Endodermal cell (in vitro differentiated cells): ENCODE results near the gene LYST. TPM values are rescaled to one million over a fixed set of nuclear protein-coding genes. Genes with fewer than 3 reads are reported as not detected.

Experiments used
- DNase-seq: peaks from one replicate; pipeline ENCODE4 v3.0.0-alpha.2; 2017
- H3K27ac ChIP-seq: 2 replicates; pipeline ENCODE4 v1.5.1; 2013; ENCODE audit warnings: mild to moderate bottlenecking, low read depth, low read length, moderate library complexity
- H3K27me3 ChIP-seq: 2 replicates; pipeline ENCODE4 v1.6.1; 2013; ENCODE audit warnings: mild to moderate bottlenecking, low read length, moderate library complexity; ENCODE audit not compliant: insufficient read depth, control insufficient read depth, poor library complexity, severe bottlenecking
- H3K36me3 ChIP-seq: 2 replicates; pipeline ENCODE4 v1.7.0; 2013; ENCODE audit warnings: mild to moderate bottlenecking, low read length, moderate library complexity; ENCODE audit not compliant: control insufficient read depth, insufficient read depth
- H3K4me1 ChIP-seq: one replicate; pipeline ENCODE4 v1.7.0; 2013; ENCODE audit warnings: low read length; ENCODE audit not compliant: control insufficient read depth, insufficient read depth
- H3K4me3 ChIP-seq: 2 replicates; pipeline ENCODE4 v1.5.1; 2013; ENCODE audit warnings: mild to moderate bottlenecking, low read length, moderate library complexity
- H3K9ac ChIP-seq: 2 replicates; pipeline ENCODE4 v1.6.1; 2013; ENCODE audit warnings: mild to moderate bottlenecking, low read length, moderate library complexity; ENCODE audit not compliant: poor library complexity, severe bottlenecking; ENCODE audit errors: extremely low read depth
- H3K9me3 ChIP-seq: 2 replicates; pipeline ENCODE4 v1.6.1; 2013; ENCODE audit warnings: mild to moderate bottlenecking, low read length, moderate library complexity; ENCODE audit not compliant: control insufficient read depth
- H3K27ac Mint-ChIP-seq: 2 replicates; pipeline ENCODE4 v1.8.0; 2020; ENCODE audit warnings: mixed read lengths
- H3K27me3 Mint-ChIP-seq: 2 replicates; pipeline ENCODE4 v1.8.0; 2021; ENCODE audit warnings: mild to moderate bottlenecking, mixed read lengths; ENCODE audit not compliant: insufficient read depth
- H3K36me3 Mint-ChIP-seq: 2 replicates; pipeline ENCODE4 v1.8.0; 2020; ENCODE audit warnings: low read depth, mixed read lengths
- H3K4me1 Mint-ChIP-seq: 2 replicates; pipeline ENCODE4 v1.8.0; 2020; ENCODE audit warnings: mixed read lengths
- H3K4me3 Mint-ChIP-seq: 2 replicates; pipeline ENCODE4 v1.8.0; 2020; ENCODE audit warnings: mild to moderate bottlenecking, moderate library complexity, mixed read lengths
- H3K9me3 Mint-ChIP-seq: 2 replicates; pipeline ENCODE4 v1.8.0; 2020; ENCODE audit warnings: mild to moderate bottlenecking, mixed read lengths
- CTCF ChIP-seq: fragments of 200-600 bp; sonication (generic); conservative IDR thresholded peaks from 2 replicates; pipeline ENCODE4 v1.5.0; 2021; ENCODE audit warnings: antibody characterized with exemption, mild to moderate bottlenecking
- WGBS, 2 experiments: methylation state at CpG; one replicate each; pipeline versions ENCODE4 v1.1.5 to v1.1.7; 2013; ENCODE audit warnings: missing lambda C conversion rate in 2 of 2, mixed read lengths in 1 of 2; ENCODE audit not compliant: insufficient coverage in 1 of 2, insufficient read length in 1 of 2; 5-methylcytosine and 5-hydroxymethylcytosine counted together
- total RNA-seq, 2 donors: library from RNA; stranded (reverse); fragmentation: NEBNext Ultra II Directional in 1 of 2; extraction: Animal tissue kit (Norgen Biotek cat#: 25700) in 1 of 2; gene quantifications; 2 replicates in 1 of 2; 3 replicates in 1 of 2; pipeline ENCODE4 v1.2.1, GENCODE V29; 2021

Gene LYST
- total RNA-seq, 2 donors from 2014 or later: 2.5 to 6.8 TPM

- H3K9me3 Mint-ChIP-seq: no peaks in the 10 kb centered on the region
- Histone ChIP-seq H3K36me3 (no peaks in the 10 kb centered on the region), H3K27me3 (no peaks in the 10 kb centered on the region), H3K4me3 (no peak overlapping the region), H3K4me1 (peaks cover 13% of the 10 kb centered on the region), H3K27ac (no peak overlapping the region), H3K9me3 (no peaks in the 10 kb centered on the region), H3K9ac (no peak overlapping the region)
- no peaks in the 10 kb centered on the region for H3K27me3 Mint-ChIP-seq
- peaks cover 38% of the 10 kb centered on the region for H3K4me1 Mint-ChIP-seq
- TF ChIP-seq CTCF: no peak
- H3K36me3 Mint-ChIP-seq: no peaks in the 10 kb centered on the region
- no peak overlapping the region for H3K4me3 Mint-ChIP-seq
- H3K27ac Mint-ChIP-seq: peak overlapping the region; percentile 10
- peak; percentile 79 for DNase-seq
- WGBS, 2 experiments: 65 to 90% methylated on average over 3 of the region's 3 CpGs
Measured at GRCh38 chr1:235682216-235682615, 184.5 kb downstream of the LYST start.

GRCh38 chr1:235679644-235680043 is 187.1 kb downstream of the LYST start:
- Mint-ChIP-seq H3K4me1 (peaks cover 36% of the 10 kb centered on the region), H3K27ac (no peak overlapping the region), H3K27me3 (no peaks in the 10 kb centered on the region), H3K36me3 (no peaks in the 10 kb centered on the region), H3K9me3 (peaks cover 9% of the 10 kb centered on the region), H3K4me3 (no peak overlapping the region)
- Histone ChIP-seq H3K36me3 (no peaks in the 10 kb centered on the region), H3K4me1 (peaks cover 13% of the 10 kb centered on the region), H3K9me3 (peaks cover 22% of the 10 kb centered on the region), H3K27ac (no peak overlapping the region), H3K4me3 (no peak overlapping the region), H3K9ac (no peak overlapping the region), H3K27me3 (no peaks in the 10 kb centered on the region)
- 94 to 96% methylated on average over 3 of the region's 3 CpGs for WGBS, 2 experiments
- TF ChIP-seq CTCF: no peak
- DNase-seq: no peak

- Histone ChIP-seq H3K36me3 (no peaks in the 10 kb centered on the region), H3K9ac (no peak overlapping the region), H3K4me3 (no peak overlapping the region), H3K27me3 (no peaks in the 10 kb centered on the region), H3K27ac (no peak overlapping the region), H3K4me1 (peaks cover 13% of the 10 kb centered on the region), H3K9me3 (peaks cover 29% of the 10 kb centered on the region)
- no peak for TF ChIP-seq CTCF
- no peak overlapping the region for H3K27ac Mint-ChIP-seq
- H3K4me1 Mint-ChIP-seq: peaks cover 33% of the 10 kb centered on the region
- peaks cover 9% of the 10 kb centered on the region for H3K9me3 Mint-ChIP-seq
- H3K4me3 Mint-ChIP-seq: no peak overlapping the region
- no peak for DNase-seq
- WGBS, 2 experiments: 78 to 84% methylated on average over 2 of the region's 2 CpGs
- no peaks in the 10 kb centered on the region for H3K36me3 Mint-ChIP-seq
- H3K27me3 Mint-ChIP-seq: no peaks in the 10 kb centered on the region
Measured at GRCh38 chr1:235679005-235679404, 187.7 kb downstream of the LYST start.
